IMR-90 (cell line): ENCODE measurements around the gene DMD. TPM values are rescaled to one million over a fixed set of nuclear protein-coding genes. Genes with fewer than 3 reads are reported as not detected.

Source experiments
- ATAC-seq: fragments of 200-7000 bp; cut with Tn5 transposase; 2 replicates; pipeline ENCODE4 v1.9.1; 2020; ENCODE audit warnings: low read depth, mild to moderate bottlenecking, moderate library complexity
- BruUV-seq: library from RNA; stranded (reverse); fragments of 400-500 nt; replicated peaks from 2 replicates; lab custom pipeline; 2021; lab: Mats Ljungman, UMichigan
- CTCF ChIA-PET: fragments of 300-600 bp; formaldehyde crosslinking; extraction: SDS; loops from one replicate; lab custom pipeline; 2021; ENCODE audit warnings: antibody characterized with exemption; lab: Yijun Ruan, JAX
- POLR2A ChIA-PET: fragments of 300-600 bp; sonication (Branson Sonifier 250); formaldehyde crosslinking; loops from one replicate; lab custom pipeline; 2022; ENCODE audit warnings: antibody characterized with exemption; ENCODE audit not compliant: unreplicated experiment; lab: Charles Lee
- DNase-seq: peaks from one replicate; pipeline ENCODE4 v3.0.0; 2013
- H2AFZ ChIP-seq: replicated peaks from 2 replicates; pipeline ENCODE3; 2013; ENCODE audit warnings: low read length, mild to moderate bottlenecking; ENCODE audit not compliant: poor library complexity
- H2AK5ac ChIP-seq: 2 replicates; pipeline ENCODE4 v1.6.1; 2013; ENCODE audit warnings: low read depth, low read length, inconsistent platforms
- H2AK9ac ChIP-seq: replicated peaks from 2 replicates; pipeline ENCODE3; 2013; ENCODE audit warnings: mild to moderate bottlenecking, low read depth, low read length, moderate library complexity; ENCODE audit not compliant: poor library complexity
- H2BK120ac ChIP-seq: 2 replicates; pipeline ENCODE4 v1.6.1; 2013; ENCODE audit warnings: low read depth, low read length, inconsistent platforms
- H2BK15ac ChIP-seq: 3 replicates; pipeline ENCODE4 v1.6.1; 2013; ENCODE audit warnings: low read depth, low read length, inconsistent platforms
- H2BK20ac ChIP-seq: 2 replicates; pipeline ENCODE4 v1.6.1; 2013; ENCODE audit warnings: low read depth, mild to moderate bottlenecking, inconsistent platforms, low read length, moderate library complexity
- H2BK5ac ChIP-seq: 2 replicates; pipeline ENCODE4 v1.6.1; 2013; ENCODE audit warnings: mild to moderate bottlenecking, low read depth, low read length, inconsistent platforms; ENCODE audit not compliant: poor library complexity, severe bottlenecking
- H3K14ac ChIP-seq: replicated peaks from 2 replicates; pipeline ENCODE4 v1.6.1; 2013; ENCODE audit warnings: low read depth, low read length, inconsistent platforms
- H3K18ac ChIP-seq: 2 replicates; pipeline ENCODE4 v1.6.1; 2013; ENCODE audit warnings: low read depth, low read length, control low read depth
- H3K23ac ChIP-seq: 2 replicates; pipeline ENCODE4 v1.6.1; 2013; ENCODE audit warnings: low read depth, low read length, inconsistent platforms
- H3K27ac ChIP-seq: 2 replicates; pipeline ENCODE4 v1.5.1; 2013; ENCODE audit warnings: mild to moderate bottlenecking, control low read depth, low read length; ENCODE audit not compliant: insufficient read depth
- H3K27me3 ChIP-seq: 2 replicates; pipeline ENCODE4 v1.6.1; 2013; ENCODE audit warnings: low read length; ENCODE audit not compliant: control insufficient read depth, insufficient read depth
- H3K36me3 ChIP-seq: 2 replicates; pipeline ENCODE4 v1.6.1; 2013; ENCODE audit warnings: low read length, mixed read lengths; ENCODE audit not compliant: control insufficient read depth, insufficient read depth
- H3K4ac ChIP-seq: 2 replicates; pipeline ENCODE4 v1.6.1; 2013; ENCODE audit warnings: low read depth, low read length, inconsistent platforms
- H3K4me1 ChIP-seq: 2 replicates; pipeline ENCODE4 v1.6.1; 2013; ENCODE audit warnings: low read length, mixed read lengths; ENCODE audit not compliant: control insufficient read depth, insufficient read depth
- H3K4me2 ChIP-seq: 2 replicates; pipeline ENCODE4 v1.6.1; 2013; ENCODE audit warnings: low read depth, mild to moderate bottlenecking, control low read depth, low read length, moderate library complexity
- H3K4me3 ChIP-seq: 2 replicates; pipeline ENCODE4 v1.5.1; 2013; ENCODE audit warnings: low read depth, mild to moderate bottlenecking, control low read depth, low read length, moderate library complexity; ENCODE audit not compliant: insufficient read depth
- H3K56ac ChIP-seq: 2 replicates; pipeline ENCODE4 v1.6.1; 2013; ENCODE audit warnings: low read length, inconsistent platforms; ENCODE audit not compliant: insufficient read depth; ENCODE audit errors: extremely low read depth
- H3K79me1 ChIP-seq, 2 experiments: 2 replicates each; pipeline ENCODE4 v1.6.1; 2013; ENCODE audit warnings: low read length in 2 of 2, inconsistent platforms in 1 of 2, low read depth in 1 of 2
- H3K9ac ChIP-seq: 2 replicates; pipeline ENCODE4 v1.6.1; 2013; ENCODE audit warnings: low read depth, low read length, control low read depth
- H3K9me1 ChIP-seq: 2 replicates; pipeline ENCODE4 v1.6.1; 2013; ENCODE audit warnings: low read length, inconsistent platforms; ENCODE audit not compliant: insufficient read depth
- H3K9me3 ChIP-seq: 2 replicates; pipeline ENCODE4 v1.6.1; 2013; ENCODE audit warnings: low read length; ENCODE audit not compliant: control insufficient read depth, insufficient read depth
- H4K20me1 ChIP-seq: 2 replicates; pipeline ENCODE4 v1.6.1; 2013; ENCODE audit warnings: low read length, inconsistent platforms; ENCODE audit not compliant: insufficient read depth
- H4K5ac ChIP-seq: 2 replicates; pipeline ENCODE4 v1.6.1; 2013; ENCODE audit warnings: mild to moderate bottlenecking, low read depth, low read length, control low read depth
- H4K8ac ChIP-seq, 2 experiments: 2 replicates each; pipeline ENCODE4 v1.6.1; 2013; ENCODE audit warnings: low read depth in 2 of 2, low read length in 2 of 2, control low read depth in 1 of 2, inconsistent platforms in 1 of 2
- H4K91ac ChIP-seq: 2 replicates; pipeline ENCODE4 v1.6.1; 2013; ENCODE audit warnings: low read depth, low read length, inconsistent platforms; ENCODE audit not compliant: insufficient read depth
- CEBPB ChIP-seq: IDR thresholded peaks from 2 replicates; pipeline ENCODE4 v1.6.1; 2012; ENCODE audit warnings: low read depth, low read length, improper control_type of control experiment
- NFE2L2 ChIP-seq: fragments of 150-350 bp; IDR thresholded peaks from 2 replicates; pipeline ENCODE4 v1.6.1; 2016; ENCODE audit warnings: low read depth, mild to moderate bottlenecking, low read length
- RFX5 ChIP-seq: IDR thresholded peaks from 2 replicates; pipeline ENCODE4 v1.8.0; 2012; ENCODE audit warnings: low read depth, mild to moderate bottlenecking, low read length, moderate library complexity
- USF2 ChIP-seq: fragments of 150-350 bp; IDR thresholded peaks from 2 replicates; pipeline ENCODE4 v1.6.1; 2017; ENCODE audit warnings: mild to moderate bottlenecking, antibody characterized with exemption, low read length, low read depth
- WGBS, 2 experiments: methylation state at CpG; one replicate each; pipeline versions ENCODE4 v1.1.5 to v1.1.7; 2013; ENCODE audit warnings: missing lambda C conversion rate in 2 of 2; ENCODE audit not compliant: insufficient read length in 1 of 2; ENCODE audit errors: extremely low coverage in 2 of 2; 5-methylcytosine and 5-hydroxymethylcytosine counted together
- dilution Hi-C: fragments of 300-500 bp; cut with HindIII; formaldehyde crosslinking; loops from one replicate; pipeline ENCODE4 v1.14.3; 2018; ENCODE audit warnings: low sequenced_read_pairs; ENCODE audit not compliant: unreplicated experiment
- in situ Hi-C: fragments of 300-500 bp; cut with MboI; formaldehyde crosslinking; loops from 3 replicates; pipeline ENCODE4 v1.14.3; 2019; ENCODE audit warnings: low sequenced_read_pairs, inconsistent platforms, mixed read lengths
- intact Hi-C: fragments of 100-400 bp; cut with micrococcal nuclease; formaldehyde crosslinking; loops from 2 replicates; pipeline ENCODE4 v1.10.0; 2022
- polyA plus RNA-seq, 3 experiments: library from polyadenylated mRNA; depleted of rRNA; stranded (reverse); fragments of >200 nt; gene quantifications; 2 replicates each; pipeline ENCODE4 v1.2.3, GENCODE V29; 2012; ENCODE audit warnings: low replicate concordance in 1 of 3
- total RNA-seq: library from RNA; depleted of rRNA; stranded (reverse); fragments of >200 nt; gene quantifications from 2 replicates; pipeline ENCODE4 v1.2.3, GENCODE V29; 2012

The DMD gene
- total and polyA plus RNA-seq, 2 of the 4 experiments (the other 2 are of a cell fraction), result 6.6 to 11.8 TPM

- H3K23ac ChIP-seq, result no peak overlapping the region
- H3K4me3 ChIP-seq, result no peak overlapping the region
- H3K27me3 ChIP-seq, result no peaks in the 10 kb centered on the region
- H3K79me1 ChIP-seq, result no peaks in the 10 kb centered on the region
- ChIA-PET POLR2A (no interaction called here), CTCF (no interaction called here)
- no TSS peak for BruUV-seq
- in situ Hi-C loops (no loop called here), dilution Hi-C loops (no loop called here), intact Hi-C loops (no loop called here)
- no peak overlapping the region for H3K14ac ChIP-seq
- no peaks in the 10 kb centered on the region for H3K9me1 ChIP-seq
- H2AK5ac ChIP-seq, result no peak overlapping the region
- DNase-seq (peak; percentile 3), ATAC-seq (no peak)
- H3K4me1 ChIP-seq, result no peaks in the 10 kb centered on the region
- TF ChIP-seq USF2, result no peak
- TF ChIP-seq CEBPB, result no peak
- no peak for TF ChIP-seq RFX5
- TF ChIP-seq NFE2L2, result no peak
- H2BK15ac ChIP-seq, result no peak overlapping the region
- no CpG with 5 or more reads among the region's 2 CpGs for WGBS, 2 experiments
- H3K4me2 ChIP-seq, result no peak overlapping the region
- no peaks in the 10 kb centered on the region for H3K36me3 ChIP-seq
- no peak overlapping the region for H2BK20ac ChIP-seq
- H4K20me1 ChIP-seq, result no peaks in the 10 kb centered on the region
- no peak overlapping the region for H2BK120ac ChIP-seq
- no peak overlapping the region for H4K5ac ChIP-seq
- no peak overlapping the region for H4K8ac ChIP-seq
- no peak overlapping the region for H3K18ac ChIP-seq
- H3K9me3 ChIP-seq, result no peaks in the 10 kb centered on the region
- H3K27ac ChIP-seq, result no peak overlapping the region
- no peak overlapping the region for H3K56ac ChIP-seq
- no peak overlapping the region for H2BK5ac ChIP-seq
- H2AFZ ChIP-seq, result no peak overlapping the region
- no peak overlapping the region for H3K4ac ChIP-seq
- H4K91ac ChIP-seq, result no peak overlapping the region
- no peak overlapping the region for H3K9ac ChIP-seq
- no peak overlapping the region for H2AK9ac ChIP-seq
These were observed 731.3 kb downstream of the DMD start for GRCh38 chrX:32480019-32480418.
